GM18499 (cell line): Measurements from ENCODE around the gene NCLN.
"Not testable (repeated sequence)": the region's sequence is repeated elsewhere in the genome, so short reads cannot be mapped to it uniquely, and the experiment has no call there.

Experiments used
- ATAC-seq: cut with Tn5 transposase; IDR thresholded peaks from one replicate; pipeline ENCODE4 v1.9.1; 2021; ENCODE audit warnings: moderate number of reproducible peaks; ENCODE audit not compliant: insufficient read depth, unreplicated experiment

Gene NCLN

DNA sequence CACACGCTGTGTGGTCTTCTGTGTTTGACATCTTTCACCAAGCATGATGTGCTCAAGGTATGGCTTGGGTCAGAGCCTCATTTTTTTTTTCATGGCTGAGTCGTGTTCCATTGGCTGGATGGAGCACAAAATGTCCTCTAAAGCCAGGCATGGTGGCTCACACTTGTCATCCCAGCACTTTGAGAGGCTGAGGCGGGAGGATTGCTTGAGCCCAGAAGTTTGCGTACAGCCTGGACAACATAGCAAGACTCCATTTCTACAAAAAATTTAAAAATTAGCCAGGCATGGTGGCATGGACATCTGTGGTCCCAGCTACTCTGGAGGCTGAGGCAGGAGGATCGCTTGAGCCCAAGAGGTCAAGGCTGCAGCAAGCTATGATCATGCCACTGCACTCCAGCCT lies 35.8 kb downstream of the NCLN start:
- not testable (repeated sequence) for ATAC-seq

DNA sequence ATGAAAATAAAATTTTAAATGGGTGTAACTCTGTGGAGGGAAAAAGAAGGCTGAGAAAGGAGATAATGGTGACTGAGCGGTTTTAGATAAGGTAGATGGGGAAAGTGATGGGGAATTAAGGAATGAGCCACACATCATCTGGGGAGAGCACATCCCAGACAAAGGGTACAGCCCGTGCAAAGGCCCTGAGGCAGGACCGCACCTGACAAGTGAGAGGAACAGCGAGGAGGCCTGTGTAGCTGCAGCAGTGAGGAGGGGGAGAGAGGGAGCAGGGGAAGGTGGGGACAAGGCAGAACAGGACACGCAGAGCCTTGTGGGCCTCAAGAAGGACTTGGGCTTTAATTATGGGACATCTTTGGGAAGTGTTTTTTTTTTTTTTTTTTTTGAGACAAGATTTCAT lies 37.0 kb downstream of the NCLN start:
- ATAC-seq: no peak

DNA sequence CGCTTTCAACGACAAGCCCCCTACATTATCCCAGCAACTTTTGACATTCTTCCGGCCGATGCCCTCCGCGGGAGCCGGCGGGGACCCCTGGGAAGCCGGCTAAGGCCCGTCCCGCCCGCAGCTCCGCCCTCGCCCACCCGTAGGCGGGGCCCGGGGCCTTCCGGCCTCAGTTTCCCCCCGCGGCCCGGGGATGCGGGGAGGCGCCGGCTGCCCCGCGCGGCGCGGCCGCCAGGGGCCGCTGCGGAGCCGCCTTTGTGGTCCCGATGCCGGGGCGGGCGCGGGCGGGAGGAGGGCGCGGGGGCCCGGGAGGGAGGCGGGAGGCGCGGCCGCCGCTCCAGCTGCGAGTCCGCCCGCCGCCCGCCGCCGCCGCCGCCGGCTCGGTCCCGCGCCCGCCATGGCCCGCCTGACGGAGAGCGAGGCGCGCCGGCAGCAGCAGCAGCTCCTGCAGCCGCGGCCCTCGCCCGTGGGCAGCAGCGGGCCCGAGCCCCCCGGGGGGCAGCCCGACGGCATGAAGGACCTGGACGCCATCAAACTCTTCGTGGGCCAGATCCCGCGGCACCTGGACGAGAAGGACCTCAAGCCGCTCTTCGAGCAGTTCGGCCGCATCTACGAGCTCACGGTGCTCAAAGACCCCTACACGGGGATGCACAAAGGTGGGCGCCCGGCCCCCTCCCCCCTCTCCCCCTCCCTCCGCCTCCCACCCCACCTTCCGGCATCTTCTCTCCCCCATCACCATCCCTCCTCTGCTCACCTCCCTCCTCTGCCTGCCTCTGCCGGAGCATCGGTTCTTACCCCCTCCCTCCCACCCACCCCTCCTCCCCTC lies 38.8 kb downstream of the NCLN start, which contains the start of gene CELF5:
CELF5 (plus strand) TSS at position 316 of the 823 bp plus-strand sequence; CDS start at position 395, 79 bp downstream.
- ATAC-seq: no peak

DNA sequence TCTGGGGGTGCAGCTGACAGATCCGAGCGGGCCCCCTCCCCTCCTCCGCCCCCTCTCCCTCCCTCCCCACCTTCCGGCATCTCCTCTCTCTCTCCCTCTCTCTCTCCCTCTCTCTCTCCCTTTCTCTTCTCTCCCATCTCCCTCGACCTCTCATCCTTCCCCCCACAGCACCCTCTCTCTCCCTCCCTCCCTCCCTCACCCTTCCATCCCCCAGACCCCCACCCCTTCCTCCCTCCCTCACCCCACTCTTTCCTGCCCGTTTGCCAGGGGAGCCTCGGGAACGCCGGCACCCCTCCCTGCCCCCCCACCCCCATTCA lies 39.4 kb downstream of the NCLN start:
- ATAC-seq: no peak

DNA sequence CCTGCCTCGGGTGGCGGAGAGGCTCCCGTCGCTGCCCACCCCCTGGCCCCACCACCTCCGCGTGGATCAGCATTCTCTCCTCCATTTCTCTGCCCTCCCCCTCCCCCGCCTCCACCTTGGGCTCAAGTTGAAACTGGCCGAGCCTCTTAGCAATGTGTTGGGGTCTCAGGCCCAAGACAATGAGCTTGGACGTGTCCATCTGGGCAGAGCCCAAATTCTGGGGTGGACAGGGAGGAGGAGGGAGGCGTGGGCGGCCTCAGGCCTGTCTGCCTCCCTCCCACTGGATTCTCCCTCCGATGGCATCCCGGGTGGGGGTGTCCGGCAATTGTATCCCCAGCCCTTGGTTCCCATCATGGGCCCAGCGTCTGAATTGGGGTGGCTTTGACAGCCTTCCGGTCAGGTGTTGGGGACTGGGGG lies 40.0 kb downstream of the NCLN start:
- no peak for ATAC-seq

DNA sequence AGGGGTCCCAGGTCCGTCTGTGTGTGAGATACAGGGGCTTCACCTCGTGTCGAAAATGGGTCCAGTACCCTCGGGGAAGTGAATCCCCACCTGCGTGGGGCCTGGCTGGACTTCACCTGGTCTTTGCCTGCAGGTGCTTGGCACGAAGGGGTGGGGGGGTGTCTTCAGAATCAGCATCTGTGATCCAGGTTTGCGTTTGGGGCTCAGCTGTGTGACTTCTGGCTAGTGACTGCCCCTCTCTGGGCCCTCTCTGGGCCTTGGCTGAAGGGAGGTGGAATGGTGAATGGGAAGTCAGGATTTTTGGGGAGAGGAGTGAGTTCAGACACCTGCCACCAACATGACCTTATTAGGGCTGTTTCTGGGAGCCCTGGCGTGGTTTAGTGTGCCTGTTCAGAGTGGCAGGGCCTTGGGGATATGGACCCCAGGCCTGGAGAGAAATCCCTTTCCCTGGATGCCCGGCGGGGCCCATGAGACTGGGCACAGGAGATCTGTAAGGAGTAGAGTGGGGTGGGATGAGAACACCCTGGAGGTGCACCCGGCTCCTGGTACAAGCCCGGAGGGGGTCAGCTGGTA lies 41.4 kb downstream of the NCLN start:
- ATAC-seq: no peak

DNA sequence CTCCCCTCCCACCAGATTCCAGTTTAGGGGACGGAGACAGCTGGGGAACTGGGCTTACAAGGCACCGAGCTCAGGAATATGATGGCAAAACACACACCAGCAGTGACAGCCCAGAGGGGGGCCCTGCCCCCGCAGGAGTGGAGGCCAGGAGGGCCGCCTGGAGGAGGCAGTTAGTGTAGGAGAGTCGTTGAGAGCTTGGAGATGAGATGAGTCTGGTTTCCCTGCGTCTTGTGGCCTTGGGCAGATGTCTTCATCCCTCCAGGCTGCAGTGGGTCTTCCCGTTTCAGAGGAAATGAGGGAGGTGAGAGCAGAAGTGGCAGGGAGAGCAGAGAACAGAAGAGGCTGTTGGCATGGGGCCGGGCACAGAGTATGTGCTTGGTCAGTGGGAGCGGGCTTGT lies 43.6 kb downstream of the NCLN start:
- no peak for ATAC-seq

DNA sequence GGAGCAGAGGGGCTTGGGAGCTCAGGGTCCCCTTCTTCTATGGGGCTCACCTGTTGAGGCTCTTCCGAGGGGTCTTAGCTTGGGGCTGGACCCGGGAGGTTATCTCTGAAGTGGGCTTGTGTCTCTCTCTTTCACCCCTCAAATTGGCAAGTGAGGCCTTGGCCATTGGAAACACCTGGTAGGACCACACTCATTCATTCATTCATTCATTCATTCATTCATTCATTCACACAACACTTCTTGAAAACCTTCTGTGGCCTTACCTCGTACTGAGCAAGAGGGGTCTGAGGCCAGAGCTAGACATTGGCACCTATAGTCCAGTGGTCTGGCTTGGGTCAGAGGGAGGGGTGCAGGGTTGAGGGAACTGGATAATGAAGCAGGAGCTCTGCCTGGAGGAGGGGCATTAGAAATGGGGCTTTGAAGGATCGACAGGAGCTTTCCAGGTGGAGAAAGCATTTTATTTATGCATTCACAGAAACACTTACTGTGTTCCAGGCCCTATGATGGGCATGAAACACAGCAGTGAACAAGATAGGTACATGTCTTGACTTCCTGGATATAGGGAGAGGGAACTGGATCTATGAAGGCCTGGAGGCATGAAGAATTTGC lies 44.3 kb downstream of the NCLN start:
- ATAC-seq: no peak

DNA sequence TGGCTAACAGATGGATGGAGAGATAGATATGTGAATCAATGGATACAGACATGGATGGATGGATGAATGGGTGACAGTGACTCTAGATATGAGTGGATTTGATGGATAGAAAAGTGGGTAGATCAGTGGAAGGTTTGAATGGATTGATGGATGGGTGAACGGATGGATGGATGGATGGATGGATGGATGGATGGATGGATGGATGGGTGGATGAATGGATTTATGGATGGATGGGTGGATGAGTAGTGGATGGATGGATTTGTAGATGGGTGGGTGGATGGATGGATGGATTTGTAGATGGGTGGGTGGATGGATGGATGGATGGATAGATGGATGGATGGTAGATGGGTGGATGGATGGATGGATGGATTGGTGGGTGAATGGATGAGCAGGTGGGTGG lies 45.6 kb downstream of the NCLN start:
- no peak for ATAC-seq

DNA sequence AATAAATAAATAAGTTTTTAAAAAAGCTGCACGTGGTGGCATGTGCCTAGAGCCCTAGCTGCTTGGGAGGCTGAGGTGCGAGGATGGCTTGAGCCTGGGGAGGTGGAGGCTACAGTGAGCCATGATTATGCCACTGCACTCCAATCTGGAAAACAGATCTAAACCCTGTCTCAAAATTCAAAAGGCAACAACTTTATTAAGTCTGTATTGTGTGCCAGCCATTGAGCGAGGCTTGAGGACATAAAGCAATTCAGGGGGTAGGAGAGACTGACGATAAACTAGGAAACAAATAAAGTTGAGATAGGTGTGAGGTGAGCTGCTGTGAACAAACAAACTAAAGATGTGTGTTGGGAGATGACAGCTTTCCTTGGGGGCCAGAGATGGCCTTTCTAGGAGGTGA lies 47.4 kb downstream of the NCLN start:
- no peak for ATAC-seq

DNA sequence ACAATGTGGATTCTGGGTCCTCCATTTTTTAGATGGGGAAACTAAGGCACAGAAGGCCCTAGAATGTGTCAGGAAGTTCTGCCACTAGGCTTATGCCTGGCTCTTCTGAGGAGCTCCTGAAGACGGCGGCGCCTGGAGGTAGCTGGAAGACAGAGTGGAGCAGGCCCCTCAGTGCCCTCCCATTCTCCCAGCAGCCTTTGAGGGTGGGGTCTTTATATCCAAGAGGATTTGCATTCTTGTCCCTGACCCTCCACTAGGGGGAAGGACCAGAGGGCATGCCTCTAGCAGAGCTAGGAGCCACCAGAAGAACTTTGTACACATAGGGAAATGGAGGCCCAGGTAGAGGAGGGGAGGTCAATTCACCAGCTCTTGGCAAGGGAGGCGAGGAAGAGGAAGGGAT lies 48.1 kb downstream of the NCLN start:
- ATAC-seq: no peak

DNA sequence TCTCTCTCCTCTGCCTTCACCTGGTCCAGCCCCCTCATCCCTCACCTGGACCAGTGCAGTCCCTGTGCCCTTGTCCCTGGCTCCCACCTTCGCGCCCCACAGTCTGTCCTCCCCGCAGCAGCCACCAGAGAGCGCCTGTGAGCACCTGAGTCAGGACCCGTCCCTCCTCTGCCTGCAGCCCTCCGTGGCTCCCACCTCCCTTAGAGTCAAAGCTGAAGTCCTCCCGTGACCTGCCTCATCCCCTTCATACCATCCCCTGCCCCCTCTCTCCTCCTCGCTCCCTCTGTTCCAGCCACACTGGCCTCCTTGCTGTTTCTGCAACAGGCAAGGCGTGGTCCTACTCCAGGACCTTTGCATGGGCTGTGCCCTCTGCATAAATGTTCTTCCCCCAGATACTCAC lies 49.1 kb downstream of the NCLN start:
- no peak for ATAC-seq

DNA sequence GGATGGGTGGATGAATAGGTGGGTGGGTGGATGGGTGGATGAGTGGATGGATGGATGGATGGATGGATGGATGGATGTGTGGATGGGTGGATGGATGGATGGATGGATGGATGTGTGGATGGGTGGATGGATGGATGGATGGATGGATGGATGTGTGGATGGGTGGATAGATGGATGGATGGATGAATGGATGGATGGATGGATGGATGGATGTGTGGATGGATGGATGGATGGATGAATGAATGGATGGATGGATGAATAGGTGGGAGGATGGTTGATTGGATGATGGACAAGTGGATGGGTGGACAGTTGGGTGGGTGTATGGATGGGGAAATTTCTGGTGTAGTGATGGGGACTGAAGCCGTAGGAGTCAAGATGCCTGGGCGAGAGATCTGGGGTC lies 49.9 kb downstream of the NCLN start:
- not testable (repeated sequence) for ATAC-seq

DNA sequence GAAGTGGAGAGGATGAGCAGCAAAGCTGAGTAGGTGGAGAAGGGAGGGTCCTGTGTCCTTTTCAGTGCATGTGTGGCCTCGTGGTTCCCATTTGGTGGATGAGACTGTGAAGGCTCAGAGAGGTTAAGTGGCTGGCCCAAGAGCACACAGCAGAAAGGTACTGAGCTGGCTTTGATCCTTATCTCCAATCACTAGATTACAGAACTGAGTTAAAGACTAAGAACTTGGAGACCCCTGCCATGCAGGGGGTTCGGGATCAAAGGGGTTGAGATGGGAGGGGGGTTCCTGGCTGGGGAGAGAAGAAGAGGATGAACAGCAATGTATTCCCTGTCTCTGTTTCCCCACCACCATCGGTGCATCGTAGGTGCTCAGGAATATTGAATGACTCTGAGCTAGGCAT lies 50.5 kb downstream of the NCLN start:
- no peak for ATAC-seq

DNA sequence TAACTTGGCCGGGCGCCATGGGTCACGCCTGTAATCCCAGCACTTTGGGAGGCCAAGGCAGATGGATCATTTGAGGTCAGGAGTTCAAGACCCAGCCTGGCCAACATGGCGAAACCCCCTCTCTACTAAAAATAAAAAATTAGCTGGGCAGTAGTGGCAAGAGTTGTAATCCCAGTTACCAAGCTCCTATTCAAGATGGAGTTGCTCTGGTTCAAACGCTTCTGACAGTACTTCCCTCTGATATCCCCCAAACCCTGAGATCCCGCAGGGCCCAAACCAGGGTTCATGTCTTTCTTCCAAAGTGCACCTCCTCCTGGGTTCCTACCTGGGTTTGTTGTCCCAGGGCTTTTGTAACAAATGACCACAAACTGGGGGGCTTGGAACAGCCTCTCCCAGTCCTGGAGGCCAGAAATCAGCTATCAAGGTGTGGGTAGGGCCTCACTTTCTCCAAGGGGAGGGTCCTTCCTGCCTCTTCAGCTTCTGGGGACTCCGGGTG lies 52.4 kb downstream of the NCLN start:
- no peak for ATAC-seq

DNA sequence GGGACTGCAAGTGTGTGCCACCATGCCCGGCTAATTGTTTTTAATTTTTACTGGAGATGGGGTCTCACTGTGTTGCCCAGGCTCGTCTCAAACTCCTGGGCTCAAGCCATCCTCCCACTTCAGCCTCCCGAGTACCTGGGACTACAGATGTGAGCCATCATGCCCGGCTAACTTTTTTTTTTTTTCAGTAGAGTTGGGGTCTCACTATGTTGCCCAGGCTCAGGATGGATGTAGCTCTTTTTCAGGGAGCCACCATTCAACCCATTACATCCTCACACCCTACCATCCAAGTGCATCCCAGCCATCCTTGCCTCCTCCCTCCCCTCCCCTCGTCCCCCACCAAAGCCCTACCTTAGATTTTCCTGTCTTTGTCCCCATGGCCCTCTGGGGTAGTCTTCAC lies 53.6 kb downstream of the NCLN start:
- ATAC-seq: no peak

DNA sequence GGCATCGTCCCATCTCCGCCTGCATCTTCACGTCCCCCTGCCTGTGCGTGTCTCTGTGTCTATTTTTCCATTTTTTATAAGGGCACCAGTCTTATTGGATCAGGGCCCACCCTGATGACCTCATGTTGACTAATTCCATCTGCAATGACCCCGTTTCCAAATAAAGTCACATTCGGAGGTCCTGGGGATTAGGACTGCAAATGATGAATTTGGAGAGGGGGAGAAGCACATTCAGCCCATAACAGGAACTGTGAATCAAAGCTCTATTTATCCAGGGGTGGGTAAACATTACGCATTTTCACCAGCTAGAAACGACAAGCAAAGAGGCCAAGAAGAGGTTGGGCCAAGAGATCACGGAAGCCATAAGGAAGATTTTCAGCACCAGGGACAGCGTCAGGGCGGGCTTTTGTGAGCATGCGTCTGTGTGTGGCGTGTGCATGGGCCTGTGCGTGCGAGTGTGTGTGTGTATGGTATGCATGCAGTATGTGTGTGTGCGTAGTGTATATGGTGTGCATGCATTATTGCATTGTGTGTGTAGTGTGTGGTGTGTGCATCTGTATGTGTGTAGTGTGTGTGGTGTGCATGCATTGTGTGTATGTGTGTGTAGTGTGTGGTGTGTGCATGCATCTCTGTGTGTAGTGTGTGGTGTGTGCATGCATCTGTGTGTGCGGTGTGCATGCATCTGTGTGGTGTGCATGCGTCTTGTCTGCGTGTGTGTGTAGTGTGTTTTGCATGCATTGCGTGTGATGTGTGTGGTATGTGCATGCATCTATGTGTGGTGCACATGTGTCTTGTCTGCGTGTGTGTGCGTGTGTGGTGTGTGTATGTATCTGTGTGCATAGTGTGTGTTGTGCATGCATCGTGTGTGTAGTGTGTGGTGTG lies 58.3 kb downstream of the NCLN start:
- no peak for ATAC-seq

DNA sequence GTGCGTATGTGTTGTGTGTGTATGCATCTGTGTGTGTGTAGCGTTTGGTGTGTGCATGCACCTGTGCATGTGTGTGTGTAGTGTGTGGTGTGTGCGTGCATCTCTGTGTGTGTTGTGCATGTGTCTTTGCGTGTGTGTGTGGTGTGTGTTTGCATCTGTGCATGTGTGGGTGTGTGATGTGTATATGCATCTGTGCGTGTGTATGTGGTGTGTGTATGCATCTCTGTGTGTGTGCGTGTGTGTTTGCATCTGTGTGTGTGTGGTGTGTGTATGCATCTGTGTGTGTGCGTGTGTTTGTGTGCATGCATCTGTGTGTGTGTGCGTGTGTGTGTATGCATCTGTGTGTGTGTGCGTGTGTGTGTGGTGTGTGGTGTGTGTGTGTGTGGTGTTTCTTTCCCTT lies 59.3 kb downstream of the NCLN start:
- no peak for ATAC-seq

DNA sequence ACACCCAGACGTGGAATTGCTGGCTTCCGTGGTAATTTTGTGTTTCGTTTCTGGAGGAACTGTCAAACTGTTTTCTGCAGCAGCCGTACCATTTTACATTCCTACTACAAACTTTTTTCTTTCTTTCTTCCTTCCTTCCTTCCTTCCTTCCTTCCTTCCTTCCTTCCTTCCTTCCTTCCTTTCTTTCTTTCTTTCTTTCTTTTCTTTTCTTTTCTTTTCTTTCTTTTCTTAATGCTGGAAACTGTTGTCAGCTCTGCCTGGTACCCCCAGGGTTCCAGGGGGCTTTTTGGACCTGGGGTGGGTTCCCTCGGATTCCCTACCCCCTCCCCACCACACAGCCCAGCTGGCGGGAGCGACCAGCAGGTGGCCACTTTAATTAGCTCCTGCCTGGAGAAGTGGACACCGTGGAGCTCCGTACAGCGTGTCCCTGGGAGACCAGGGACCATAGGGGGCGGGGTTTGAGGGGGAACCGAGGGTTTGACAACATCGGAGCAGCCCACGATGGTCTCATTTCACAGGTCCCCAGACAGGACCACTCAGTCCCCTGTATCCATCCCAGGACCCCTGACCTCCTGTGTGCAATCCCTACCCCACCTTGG lies 63.1 kb downstream of the NCLN start:
- ATAC-seq: no peak

DNA sequence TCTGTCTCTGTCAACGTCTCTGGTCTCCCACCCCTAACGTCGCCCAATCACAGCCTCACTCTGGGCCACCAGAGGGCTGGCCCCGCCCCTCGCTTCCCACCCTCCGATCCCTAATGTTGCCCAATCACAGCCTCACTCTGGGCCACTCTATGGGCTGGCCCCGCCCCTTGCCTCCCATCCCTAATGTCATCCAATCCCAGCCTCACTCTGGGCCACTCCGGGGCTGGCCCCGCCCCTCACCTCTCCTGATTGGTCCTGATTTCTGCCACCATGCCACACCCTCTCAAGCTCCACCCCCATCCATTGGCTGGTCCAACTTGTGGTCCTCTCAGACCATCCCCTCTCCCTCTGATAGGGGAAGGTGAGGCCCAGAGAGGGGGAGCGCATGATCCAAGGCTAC lies 63.7 kb downstream of the NCLN start:
- no peak for ATAC-seq
